Measurements from ENCODE around the gene ZNF557.

Gene ZNF557

GRCh38 chr19:7074705-7075282 is 5.3 kb downstream of the ZNF557 start:
- DNase-seq (ENCODE audit: insufficient read length, low spot score) = no peak
- TF ChIP-seq CTCF (IDR thresholded peaks at IDR 0.05; ENCODE audit: insufficient read depth, missing control alignments) = no peak
- no peak for FAIRE-seq

- DNase-seq (ENCODE audit: insufficient read length, low spot score) (no peak), FAIRE-seq (no peak)
Observed at GRCh38 chr19:7076151-7076550, 6.6 kb downstream of the ZNF557 start.

GRCh38 chr19:7078008-7078407 is 8.5 kb downstream of the ZNF557 start:
- TF ChIP-seq CTCF (IDR thresholded peaks at IDR 0.05; ENCODE audit: insufficient read depth, missing control alignments) = no peak
- FAIRE-seq = no peak
- no peak for DNase-seq (ENCODE audit: insufficient read length, low spot score)

More at GRCh38 chr19:7076151-7076550, 6.6 kb downstream of the ZNF557 start:
- no peak for TF ChIP-seq CTCF (IDR thresholded peaks at IDR 0.05; ENCODE audit: insufficient read depth, missing control alignments)

- DNase-seq (ENCODE audit: insufficient read length, low spot score) (no peak), FAIRE-seq (no peak)
- no peak for TF ChIP-seq CTCF (IDR thresholded peaks at IDR 0.05; ENCODE audit: insufficient read depth, missing control alignments)
Observed at GRCh38 chr19:7083076-7083956, 13.8 kb downstream of the ZNF557 start.

- TF ChIP-seq CTCF (IDR thresholded peaks at IDR 0.05; ENCODE audit: insufficient read depth, missing control alignments) = no peak
- FAIRE-seq (no peak), DNase-seq (ENCODE audit: insufficient read length, low spot score) (no peak)
Observed at GRCh38 chr19:7088999-7089398, 19.5 kb downstream of the ZNF557 start.

- no peak for DNase-seq (ENCODE audit: insufficient read length, low spot score)
- TF ChIP-seq CTCF (IDR thresholded peaks at IDR 0.05; ENCODE audit: insufficient read depth, missing control alignments) = no peak
- no peak for FAIRE-seq
Observed at GRCh38 chr19:7098096-7098495, 28.6 kb downstream of the ZNF557 start.

Measured in D721Med (cell line).